ENCODE results near the gene GPX8. TPM values are rescaled to one million over a fixed set of nuclear protein-coding genes. Genes with fewer than 3 reads are reported as not detected.

Gene GPX8
- total and polyA plus RNA-seq, 2 of the 13 experiments (the other 11 are each of a cell fraction or from before 2014, with no cell fraction given): 0.33 to 0.94 TPM

DNA sequence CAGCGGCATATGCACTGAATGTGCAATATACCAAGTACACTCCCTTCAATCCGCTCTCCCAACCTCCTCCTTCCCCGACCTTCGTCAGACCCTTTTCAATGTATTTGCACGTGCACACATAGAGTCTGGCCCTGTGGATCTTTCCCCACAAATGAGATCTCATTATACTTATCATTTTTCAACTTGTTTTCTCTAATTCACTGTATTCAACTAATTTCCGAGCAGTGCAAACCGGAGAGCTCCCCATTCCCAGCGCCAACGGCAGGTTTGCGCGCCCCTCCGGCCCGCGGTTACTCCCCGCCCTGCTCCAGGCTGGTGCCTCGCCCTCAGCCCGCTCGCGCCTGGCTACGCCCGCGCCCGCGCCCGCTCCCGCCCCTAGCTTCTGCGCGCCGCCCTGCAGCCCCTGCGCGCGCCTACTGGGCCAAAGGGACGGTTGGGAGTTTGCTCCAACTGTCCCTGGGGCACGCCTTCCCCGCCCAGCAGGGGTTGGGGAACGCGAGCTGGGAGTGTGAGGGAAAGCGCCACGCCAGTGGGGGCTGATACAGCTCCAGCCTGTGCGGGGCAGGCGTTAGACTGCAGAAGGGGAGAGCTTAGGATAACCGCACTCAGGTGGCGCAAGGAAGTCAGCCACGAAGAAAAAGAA is 16.3 kb downstream of the GPX8 start (continued):
- TF ChIP-seq IKZF5 (CRISPR knock-in tag; IDR thresholded peaks at IDR 0.05) (no peak), ZNF274 (CRISPR knock-in tag; IDR thresholded peaks at IDR 0.05) (0 out of 2 replicates have a peak, but pooled peaks have one; percentile 36)

GRCh38 chr5:55177078-55177477 is 17.1 kb downstream of the GPX8 start:
- BruUV-seq (replicated peaks): no TSS peak
- TF ChIP-seq ZNF451 (CRISPR knock-in tag; IDR thresholded peaks at IDR 0.05) (no peak), ZBTB38 (CRISPR knock-in tag; IDR thresholded peaks at IDR 0.05) (no peak), MAFF (IDR thresholded peaks at IDR 0.05; ENCODE audit: low read depth, low read length) (no peak), HOXD1 (CRISPR knock-in tag; IDR thresholded peaks at IDR 0.05) (no peak), RNF2 (conservative IDR thresholded peaks at IDR 0.05; ENCODE audit: low read depth) (no peak), PCBP2 (optimal IDR thresholded peaks at IDR 0.05; ENCODE audit: low read depth, low read length, poor library complexity, severe bottlenecking) (no peak), ZNF629 (CRISPR knock-in tag; conservative IDR thresholded peaks at IDR 0.05) (no peak), ELF3 (CRISPR knock-in tag; IDR thresholded peaks at IDR 0.05) (no peak), ZBTB42 (CRISPR knock-in tag; IDR thresholded peaks at IDR 0.05) (no peak)
- TF ChIP-seq, protein P1, sequence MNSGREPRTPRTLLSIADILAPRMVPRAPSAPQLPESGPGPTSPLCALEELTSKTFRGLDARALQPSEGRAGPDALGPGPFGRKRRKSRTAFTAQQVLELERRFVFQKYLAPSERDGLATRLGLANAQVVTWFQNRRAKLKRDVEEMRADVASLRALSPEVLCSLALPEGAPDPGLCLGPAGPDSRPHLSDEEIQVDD (CRISPR knock-in tag; IDR thresholded peaks at IDR 0.05; ENCODE audit: borderline replicate concordance): no peak
- TF ChIP-seq, protein P2, sequence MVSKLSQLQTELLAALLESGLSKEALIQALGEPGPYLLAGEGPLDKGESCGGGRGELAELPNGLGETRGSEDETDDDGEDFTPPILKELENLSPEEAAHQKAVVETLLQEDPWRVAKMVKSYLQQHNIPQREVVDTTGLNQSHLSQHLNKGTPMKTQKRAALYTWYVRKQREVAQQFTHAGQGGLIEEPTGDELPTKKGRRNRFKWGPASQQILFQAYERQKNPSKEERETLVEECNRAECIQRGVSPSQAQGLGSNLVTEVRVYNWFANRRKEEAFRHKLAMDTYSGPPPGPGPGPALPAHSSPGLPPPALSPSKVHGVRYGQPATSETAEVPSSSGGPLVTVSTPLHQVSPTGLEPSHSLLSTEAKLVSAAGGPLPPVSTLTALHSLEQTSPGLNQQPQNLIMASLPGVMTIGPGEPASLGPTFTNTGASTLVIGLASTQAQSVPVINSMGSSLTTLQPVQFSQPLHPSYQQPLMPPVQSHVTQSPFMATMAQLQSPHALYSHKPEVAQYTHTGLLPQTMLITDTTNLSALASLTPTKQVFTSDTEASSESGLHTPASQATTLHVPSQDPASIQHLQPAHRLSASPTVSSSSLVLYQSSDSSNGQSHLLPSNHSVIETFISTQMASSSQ (IDR thresholded peaks at IDR 0.05; ENCODE audit: low read depth): no peak
- TF ChIP-seq, protein P2 (CRISPR knock-in tag; IDR thresholded peaks at IDR 0.05; ENCODE audit: borderline replicate concordance): no peak
- TF ChIP-seq, protein P3, sequence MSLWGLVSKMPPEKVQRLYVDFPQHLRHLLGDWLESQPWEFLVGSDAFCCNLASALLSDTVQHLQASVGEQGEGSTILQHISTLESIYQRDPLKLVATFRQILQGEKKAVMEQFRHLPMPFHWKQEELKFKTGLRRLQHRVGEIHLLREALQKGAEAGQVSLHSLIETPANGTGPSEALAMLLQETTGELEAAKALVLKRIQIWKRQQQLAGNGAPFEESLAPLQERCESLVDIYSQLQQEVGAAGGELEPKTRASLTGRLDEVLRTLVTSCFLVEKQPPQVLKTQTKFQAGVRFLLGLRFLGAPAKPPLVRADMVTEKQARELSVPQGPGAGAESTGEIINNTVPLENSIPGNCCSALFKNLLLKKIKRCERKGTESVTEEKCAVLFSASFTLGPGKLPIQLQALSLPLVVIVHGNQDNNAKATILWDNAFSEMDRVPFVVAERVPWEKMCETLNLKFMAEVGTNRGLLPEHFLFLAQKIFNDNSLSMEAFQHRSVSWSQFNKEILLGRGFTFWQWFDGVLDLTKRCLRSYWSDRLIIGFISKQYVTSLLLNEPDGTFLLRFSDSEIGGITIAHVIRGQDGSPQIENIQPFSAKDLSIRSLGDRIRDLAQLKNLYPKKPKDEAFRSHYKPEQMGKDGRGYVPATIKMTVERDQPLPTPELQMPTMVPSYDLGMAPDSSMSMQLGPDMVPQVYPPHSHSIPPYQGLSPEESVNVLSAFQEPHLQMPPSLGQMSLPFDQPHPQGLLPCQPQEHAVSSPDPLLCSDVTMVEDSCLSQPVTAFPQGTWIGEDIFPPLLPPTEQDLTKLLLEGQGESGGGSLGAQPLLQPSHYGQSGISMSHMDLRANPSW (CRISPR knock-in tag; IDR thresholded peaks at IDR 0.05; ENCODE audit: borderline replicate concordance): no peak
- H3K9ac ChIP-seq (ENCODE audit: insufficient read depth, low read depth, low read length): no peak overlapping the region
- no peak overlapping the region; the same call in 1 of the 2 replicates for H3K4me2 ChIP-seq (ENCODE audit: low read depth, low read length)
- intact Hi-C loops (cut with micrococcal nuclease; ENCODE audit: unreplicated experiment): loop anchor here (10.0 kb wide), 2 partner anchors 228 to 758 kb away; no protein-coding TSS in a partner anchor
- no peak overlapping the region for H3K4me3 ChIP-seq (replicated peaks in 1 of 3; ENCODE audit: insufficient read depth in 1 of 3, low read depth in 2 of 3, low read length in 3 of 3)
- DNase-seq (ENCODE audit: low spot score) (no peak), FAIRE-seq (no peak), ATAC-seq (no peak)
- H3K4me1 ChIP-seq (ENCODE audit: insufficient read depth, low read length): peaks cover 31% of the 10 kb centered on the region
- H3K79me2 ChIP-seq (ENCODE audit: insufficient read depth, low read length): no peaks in the 10 kb centered on the region
- ChIA-PET POLR2A (no interaction called here), CTCF (ENCODE audit: low intra/inter-chr PET ratio, low total read pairs) (no interaction called here)
- WGBS (ENCODE audit: low lambda C conversion rate): 20% methylated on average over 2 of the region's 2 CpGs
- H3K36me3 ChIP-seq (replicated peaks in 1 of 2; ENCODE audit: control insufficient read depth in 1 of 2, insufficient read depth in 2 of 2, low read length in 2 of 2): no peaks in the 10 kb centered on the region
- H3K27me3 ChIP-seq (ENCODE audit: control insufficient read depth in 1 of 2, insufficient read depth in 2 of 2, low read length in 2 of 2): peaks cover 2 to 43% of the 10 kb centered on the region in 2 experiments; a peak in 3 of 5 replicates
- in situ Hi-C loops (cut with HindIII; ENCODE audit: extremely low pct_ligation_motif_present, low pct_unique_long_range_greater_than_20kb): no loop called here
- no peaks in the 10 kb centered on the region; the same call in 1 of the 2 replicates for H4K20me1 ChIP-seq (ENCODE audit: insufficient read depth, low read length)
- no peak overlapping the region for H3K27ac ChIP-seq (ENCODE audit: extremely low read length, insufficient read depth, low read length)
- no peaks in the 10 kb centered on the region for H3K9me3 ChIP-seq (ENCODE audit: low read length)
- H2AFZ ChIP-seq (ENCODE audit: low read length): no peak overlapping the region

All from HepG2 (cell line).